ENCODE results near the gene PRDM15. TPM values are rescaled to one million over a fixed set of nuclear protein-coding genes. Genes with fewer than 3 reads are reported as not detected.

The PRDM15 gene
- total RNA-seq, 4 donors from 2014 or later = 4.7 to 12.3 (median 7.3) TPM

- 82 to 87% methylated on average over 13 of the region's 13 CpGs for WGBS, 2 donors
- Histone ChIP-seq H3K9me3 (no peaks in the 10 kb centered on the region), H3K27ac (no peak overlapping the region), H3K4me1 (peaks cover 0 to 10% of the 10 kb centered on the region in 2 donors), H3K27me3 (no peaks in the 10 kb centered on the region), H3K36me3 (no peaks in the 10 kb centered on the region), H3K4me3 (replicated peaks in 1 of 3) (no peak overlapping the region)
- intact Hi-C loops (cut with DNase I) = no loop called here
- TF ChIP-seq, protein P1, sequence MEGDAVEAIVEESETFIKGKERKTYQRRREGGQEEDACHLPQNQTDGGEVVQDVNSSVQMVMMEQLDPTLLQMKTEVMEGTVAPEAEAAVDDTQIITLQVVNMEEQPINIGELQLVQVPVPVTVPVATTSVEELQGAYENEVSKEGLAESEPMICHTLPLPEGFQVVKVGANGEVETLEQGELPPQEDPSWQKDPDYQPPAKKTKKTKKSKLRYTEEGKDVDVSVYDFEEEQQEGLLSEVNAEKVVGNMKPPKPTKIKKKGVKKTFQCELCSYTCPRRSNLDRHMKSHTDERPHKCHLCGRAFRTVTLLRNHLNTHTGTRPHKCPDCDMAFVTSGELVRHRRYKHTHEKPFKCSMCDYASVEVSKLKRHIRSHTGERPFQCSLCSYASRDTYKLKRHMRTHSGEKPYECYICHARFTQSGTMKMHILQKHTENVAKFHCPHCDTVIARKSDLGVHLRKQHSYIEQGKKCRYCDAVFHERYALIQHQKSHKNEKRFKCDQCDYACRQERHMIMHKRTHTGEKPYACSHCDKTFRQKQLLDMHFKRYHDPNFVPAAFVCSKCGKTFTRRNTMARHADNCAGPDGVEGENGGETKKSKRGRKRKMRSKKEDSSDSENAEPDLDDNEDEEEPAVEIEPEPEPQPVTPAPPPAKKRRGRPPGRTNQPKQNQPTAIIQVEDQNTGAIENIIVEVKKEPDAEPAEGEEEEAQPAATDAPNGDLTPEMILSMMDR (IDR thresholded peaks at IDR 0.05) = no peak
- TF ChIP-seq POLR2A (IDR thresholded peaks at IDR 0.05) = no peak
- no peak for DNase-seq
Measured at GRCh38 chr21:41873005-41873404, 6.1 kb downstream of the PRDM15 start.

DNA sequence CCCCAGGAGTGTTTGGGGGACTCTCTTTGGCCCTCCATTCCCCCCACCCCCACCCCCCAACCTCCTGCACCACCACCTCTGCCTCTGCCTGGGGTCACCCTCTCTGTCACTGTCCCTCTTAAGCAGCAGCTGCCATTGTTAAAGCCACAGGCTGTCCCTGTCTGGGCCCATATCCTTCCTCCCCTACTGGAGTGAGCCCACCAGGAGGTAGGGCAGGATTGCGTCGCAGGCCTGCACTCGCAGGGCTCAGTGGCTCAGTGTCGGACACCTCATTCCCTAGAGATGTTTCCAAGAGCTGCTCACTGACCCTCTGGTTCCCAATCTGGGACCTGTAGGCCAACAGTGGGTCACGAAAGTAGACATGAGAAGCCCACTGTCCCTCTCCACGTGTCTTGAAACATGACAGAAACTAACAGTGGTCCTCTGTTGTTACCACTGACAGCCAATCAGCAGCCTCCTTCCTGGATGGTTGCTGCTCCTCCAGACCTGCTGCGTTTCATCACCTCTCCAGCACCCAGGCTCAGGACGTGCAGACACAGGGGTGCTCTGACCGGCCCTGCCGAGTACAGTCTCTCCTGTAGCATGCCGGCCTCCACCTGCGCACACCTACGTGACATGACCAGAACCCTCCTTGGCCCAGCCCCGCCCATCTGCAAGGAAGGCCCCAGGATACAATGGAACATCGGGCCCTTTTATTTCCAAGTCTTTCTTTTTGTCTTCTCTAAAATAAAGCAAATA, 7.7 kb downstream of the PRDM15 start:
- WGBS, 2 donors = 90 to 95% methylated on average over 13 to 15 of the region's 15 CpGs
- no peak for DNase-seq
- Histone ChIP-seq H3K4me1 (no peaks in the 10 kb centered on the region), H3K4me3 (replicated peaks in 1 of 3) (no peak overlapping the region), H3K9me3 (no peaks in the 10 kb centered on the region), H3K27me3 (no peaks in the 10 kb centered on the region), H3K36me3 (no peaks in the 10 kb centered on the region), H3K27ac (no peak overlapping the region)
- TF ChIP-seq, protein P1 (IDR thresholded peaks at IDR 0.05) = no peak
- no peak for TF ChIP-seq POLR2A (IDR thresholded peaks at IDR 0.05)
- intact Hi-C loops (cut with DNase I) = no loop called here

DNA sequence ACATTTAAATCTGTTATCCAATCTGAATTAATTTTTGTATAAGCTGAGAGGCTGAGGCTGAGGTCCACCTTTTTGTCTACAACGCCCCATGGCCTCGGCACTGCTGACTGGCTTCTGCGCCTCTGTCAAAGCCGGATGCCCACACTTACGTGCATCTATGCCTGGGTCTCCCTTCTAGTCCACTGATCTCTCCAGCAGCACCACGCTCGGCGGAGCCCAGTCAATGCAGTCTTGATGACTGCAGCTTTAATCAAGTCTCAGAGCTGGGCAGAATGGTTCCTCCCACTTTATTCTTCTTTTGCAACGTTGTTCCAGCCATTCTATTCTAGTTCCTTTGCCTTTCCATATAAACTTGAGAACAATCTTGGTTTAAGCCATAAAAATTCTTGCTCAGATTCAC, 9.4 kb downstream of the PRDM15 start:
- no peaks in the 10 kb centered on the region for H3K36me3 ChIP-seq
- no peak for TF ChIP-seq POLR2A (IDR thresholded peaks at IDR 0.05)
- TF ChIP-seq, protein P1 (IDR thresholded peaks at IDR 0.05) = no peak
- no peak for DNase-seq
- 95% methylated on average over 9 of the region's 9 CpGs for WGBS, 2 donors
- no peak overlapping the region for H3K27ac ChIP-seq
- H3K9me3 ChIP-seq = no peaks in the 10 kb centered on the region
- H3K4me1 ChIP-seq = no peaks in the 10 kb centered on the region
- no peaks in the 10 kb centered on the region for H3K27me3 ChIP-seq
- intact Hi-C loops (cut with DNase I) = no loop called here
- H3K4me3 ChIP-seq (replicated peaks in 1 of 3) = no peak overlapping the region

DNA sequence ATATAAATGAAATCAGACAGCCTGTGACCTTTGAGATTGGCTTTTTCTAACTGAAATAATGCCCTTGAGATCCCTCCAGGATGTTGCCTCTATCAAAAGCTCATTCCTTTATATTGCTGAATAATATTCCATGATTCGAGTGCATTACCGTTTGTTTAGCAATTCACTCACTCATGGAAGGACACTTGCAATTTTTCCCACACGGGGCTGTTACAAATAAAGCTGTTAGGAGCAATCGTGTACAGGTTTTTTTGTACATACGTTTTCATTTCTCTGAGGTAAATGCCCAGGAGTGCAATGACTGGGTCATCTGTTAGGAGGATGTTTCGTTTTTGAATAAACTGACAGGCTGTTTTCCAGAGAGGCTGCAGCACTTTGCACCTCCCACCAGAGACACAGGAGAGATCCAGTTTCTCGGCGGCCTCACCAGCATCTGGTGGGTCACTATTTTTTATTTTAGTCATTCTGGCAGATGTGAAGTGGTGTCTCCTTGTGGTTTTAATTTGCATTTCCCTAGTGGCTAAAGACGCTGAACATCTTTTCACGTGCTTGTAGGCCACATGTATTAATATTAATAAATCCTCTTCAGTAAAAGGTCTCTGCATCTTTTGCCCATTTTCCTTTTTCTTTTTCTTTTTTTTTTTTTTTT, 11.0 kb downstream of the PRDM15 start:
- 83 to 84% methylated on average over 10 of the region's 10 CpGs for WGBS, 2 donors

More for the DNA sequence above, 11.0 kb downstream of the PRDM15 start:
- H3K4me3 ChIP-seq (replicated peaks in 1 of 3) = no peak overlapping the region
- intact Hi-C loops (cut with DNase I) = no loop called here
- H3K4me1 ChIP-seq = peaks cover 0 to 2% of the 10 kb centered on the region in 2 donors
- no peak for TF ChIP-seq POLR2A (IDR thresholded peaks at IDR 0.05)
- TF ChIP-seq, protein P1 (IDR thresholded peaks at IDR 0.05) = no peak
- no peaks in the 10 kb centered on the region for H3K36me3 ChIP-seq
- no peaks in the 10 kb centered on the region for H3K27me3 ChIP-seq
- no peaks in the 10 kb centered on the region for H3K9me3 ChIP-seq
- H3K27ac ChIP-seq = no peak overlapping the region
- no peak for DNase-seq

Data from thyroid gland (tissue), 4 donors.